Measurements from ENCODE around the gene SYT14.

SYT14 gene

DNA sequence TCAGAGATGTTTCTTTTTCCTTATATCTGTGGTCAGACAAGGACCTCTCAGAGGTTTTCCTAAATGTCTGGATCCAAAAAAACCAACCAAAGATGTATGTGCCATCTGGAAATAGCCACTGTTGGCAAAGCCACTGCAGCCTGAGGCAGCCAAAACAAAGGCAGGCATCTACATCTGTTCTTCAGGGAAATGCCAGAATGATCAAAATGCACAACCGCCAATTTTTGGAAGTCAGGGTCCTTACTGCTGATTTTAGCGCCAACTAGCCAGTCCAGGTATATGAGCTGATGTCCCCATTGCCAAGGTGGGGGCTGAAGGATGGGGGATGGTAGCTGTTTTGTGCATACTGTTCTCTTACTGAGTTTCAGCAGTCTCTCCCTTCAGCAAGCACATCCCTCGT, 45.9 kb downstream of the SYT14 start:
- no peak for TF ChIP-seq CTCF (conservative IDR thresholded peaks at IDR 0.05; ENCODE audit: low read length)
- no peak for DNase-seq (ENCODE audit: low read depth)
- H3K4me3 ChIP-seq (ENCODE audit: low read length): no peak overlapping the region

GRCh38 chr1:209985002-209985401, 47.0 kb downstream of the SYT14 start:
- DNase-seq (ENCODE audit: low read depth): no peak
- no peak overlapping the region for H3K4me3 ChIP-seq (ENCODE audit: low read length)
- no peak for TF ChIP-seq CTCF (conservative IDR thresholded peaks at IDR 0.05; ENCODE audit: low read length)

GRCh38 chr1:209988706-209989105, 50.7 kb downstream of the SYT14 start:
- DNase-seq (ENCODE audit: low read depth): no peak
- H3K4me3 ChIP-seq (ENCODE audit: low read length): no peak overlapping the region
- no peak for TF ChIP-seq CTCF (conservative IDR thresholded peaks at IDR 0.05; ENCODE audit: low read length)

DNA sequence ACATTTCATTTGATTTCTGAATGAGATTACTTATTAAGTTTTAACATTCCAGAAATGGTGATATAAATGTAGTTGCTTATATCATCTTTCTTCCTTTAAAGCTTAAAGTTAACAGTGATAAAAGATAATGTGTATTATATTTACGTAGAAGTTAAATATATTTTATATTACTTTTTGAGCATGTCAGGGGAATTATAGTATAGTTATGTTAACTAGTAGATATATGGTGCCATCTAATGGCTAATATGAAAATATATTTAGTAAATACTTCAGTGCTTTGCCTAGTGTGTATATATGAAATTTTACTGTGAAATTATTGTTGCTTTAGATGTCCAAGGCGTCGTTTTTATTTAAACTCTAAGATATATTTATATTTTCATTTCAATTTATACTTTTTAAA, 51.5 kb downstream of the SYT14 start:
- peak; percentile 19 for DNase-seq (ENCODE audit: low read depth)
- peak; percentile 53 for TF ChIP-seq CTCF (conservative IDR thresholded peaks at IDR 0.05; ENCODE audit: low read length)
- no peak overlapping the region for H3K4me3 ChIP-seq (ENCODE audit: low read length)

DNA sequence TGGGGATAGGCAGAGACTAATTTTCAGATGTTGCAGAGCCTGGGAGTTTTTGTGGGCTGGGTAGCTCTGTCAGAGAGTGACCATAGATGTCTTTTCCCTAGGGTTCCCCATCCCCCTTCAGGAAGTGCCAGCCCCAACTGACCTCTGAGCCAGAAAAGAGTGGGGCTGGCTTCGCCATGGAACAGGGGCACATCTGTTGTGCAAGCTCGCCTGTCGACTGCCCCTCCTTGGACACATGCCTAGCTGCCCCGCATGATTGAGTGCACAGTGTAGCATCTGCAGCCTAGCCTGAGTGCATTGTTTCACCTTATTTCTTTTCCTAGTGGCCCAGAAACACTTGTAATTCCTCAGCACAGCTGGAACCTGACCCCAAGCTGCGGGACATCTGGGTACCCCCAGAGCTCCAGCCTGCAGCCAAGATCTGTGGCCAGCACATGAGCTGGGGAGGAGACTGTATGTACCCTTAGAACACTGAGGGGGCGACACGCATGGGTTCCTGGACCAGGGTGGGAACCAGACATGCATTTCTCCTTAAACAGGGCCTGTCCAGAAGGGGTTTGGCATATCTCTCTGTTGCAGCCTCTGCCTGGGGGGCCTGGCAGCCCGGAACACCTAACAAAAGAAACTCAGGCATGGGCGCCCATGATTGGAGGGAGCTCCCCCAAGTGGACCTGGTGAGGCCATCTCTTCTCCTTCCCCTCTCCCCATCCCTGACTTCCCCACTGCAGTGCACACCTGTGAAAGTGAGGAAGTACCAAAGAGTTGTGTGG, 55.2 kb downstream of the SYT14 start:
- no peak overlapping the region for H3K4me3 ChIP-seq (ENCODE audit: low read length)
- TF ChIP-seq CTCF (conservative IDR thresholded peaks at IDR 0.05; ENCODE audit: low read length): no peak
- DNase-seq (ENCODE audit: low read depth): no peak

DNA sequence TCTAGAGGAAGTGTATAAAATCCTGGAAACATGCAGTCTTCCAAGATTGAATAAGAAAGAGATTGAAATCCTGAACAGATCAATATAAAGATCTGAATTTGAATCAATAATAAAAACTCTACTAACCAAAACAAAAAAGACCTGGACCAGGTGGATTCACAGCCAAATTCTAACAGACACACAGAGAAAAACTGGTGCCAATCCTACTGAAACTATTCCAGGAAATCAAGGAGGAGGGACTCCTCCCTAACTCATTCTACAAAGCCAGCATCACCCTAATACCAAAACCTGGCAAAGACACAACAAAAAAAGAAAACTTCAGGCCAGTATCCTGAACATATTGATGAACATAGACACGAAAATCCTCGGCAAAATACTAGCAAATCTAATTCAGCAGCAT, 58.3 kb downstream of the SYT14 start:
- no peak for DNase-seq (ENCODE audit: low read depth)
- H3K4me3 ChIP-seq (ENCODE audit: low read length): no peak overlapping the region
- no peak for TF ChIP-seq CTCF (conservative IDR thresholded peaks at IDR 0.05; ENCODE audit: low read length)

DNA sequence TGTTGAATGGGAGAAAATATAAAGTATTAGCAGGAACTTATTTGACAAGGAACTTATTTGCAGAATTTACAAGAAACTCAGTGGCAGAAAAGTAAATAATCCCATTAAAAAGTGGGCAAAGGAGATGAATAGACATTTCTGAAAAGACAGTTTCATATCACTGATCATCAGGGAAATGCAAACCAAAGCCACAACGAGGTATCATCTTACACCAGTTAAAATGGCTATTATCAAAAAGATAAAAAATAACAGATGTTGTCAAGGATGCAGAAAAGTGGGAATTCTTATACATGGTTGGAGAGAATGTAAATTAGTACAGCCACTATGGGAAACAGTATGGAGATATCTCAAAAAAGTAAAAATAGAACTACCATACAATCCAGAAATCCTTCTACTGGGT, 61.0 kb downstream of the SYT14 start:
- DNase-seq (ENCODE audit: low read depth): no peak
- TF ChIP-seq CTCF (conservative IDR thresholded peaks at IDR 0.05; ENCODE audit: low read length): no peak
- no peak overlapping the region for H3K4me3 ChIP-seq (ENCODE audit: low read length)
